HepG2 (cell line): ENCODE data around the gene ARL2. TPM values are rescaled to one million over a fixed set of nuclear protein-coding genes. Genes with fewer than 3 reads are reported as not detected.

Source experiments
- ATAC-seq: fragments of 200-7000 bp; cut with Tn5 transposase; 3 replicates; pipeline ENCODE4 v1.9.1; 2020; ENCODE audit warnings: mild to moderate bottlenecking, moderate library complexity
- BruUV-seq: library from RNA; stranded (reverse); fragments of 400-500 nt; replicated peaks from 2 replicates; lab custom pipeline; 2021; lab: Mats Ljungman, UMichigan
- CTCF ChIA-PET: fragments of 300-600 bp; formaldehyde crosslinking; extraction: SDS; loops from one replicate; lab custom pipeline; 2021; ENCODE audit warnings: low total read pairs, inconsistent platforms, low intra/inter-chr PET ratio; lab: Yijun Ruan, JAX
- POLR2A ChIA-PET: fragments of 350-600 bp; sonication (Branson Sonifier 250); formaldehyde crosslinking; loops from one replicate; lab custom pipeline; 2020; ENCODE audit warnings: antibody characterized with exemption, inconsistent platforms; lab: Yijun Ruan, JAX
- DNase-seq: peaks from one replicate; pipeline ENCODE4 v3.0.0-alpha.2; 2015; ENCODE audit warnings: low spot score
- FAIRE-seq: peaks from 3 replicates; lab custom pipeline; 2011; peaks lifted over from hg19 to GRCh38; lab: Jason Lieb, UNC
- H2AFZ ChIP-seq: one replicate; pipeline ENCODE4 v1.6.1; 2011; ENCODE audit warnings: low read length, inconsistent platforms
- H3K27ac ChIP-seq: fragments of 300-600 bp; 3 replicates; pipeline ENCODE4 v1.8.0; 2011; ENCODE audit warnings: mixed run types, mild to moderate bottlenecking, mixed read lengths, low read length, inconsistent platforms; ENCODE audit not compliant: insufficient read depth; ENCODE audit errors: extremely low read length
- H3K27me3 ChIP-seq, 2 experiments: fragments of 200-600 bp in 1 of 2; 2 replicates in 1 of 2; 3 replicates in 1 of 2; pipeline versions ENCODE4 v1.6.0 to v1.8.0; 2011; ENCODE audit warnings: low read length in 2 of 2, mild to moderate bottlenecking in 2 of 2, moderate library complexity in 2 of 2, inconsistent platforms in 1 of 2; ENCODE audit not compliant: insufficient read depth in 2 of 2, control insufficient read depth in 1 of 2
- H3K36me3 ChIP-seq, 2 experiments: fragments of 200-600 bp in 1 of 2; replicated peaks in 1 of 2; 2 replicates in 1 of 2; 3 replicates in 1 of 2; pipeline versions ENCODE4 v1.5.1 to v1.8.0; 2011; ENCODE audit warnings: low read length in 2 of 2, inconsistent platforms in 1 of 2; ENCODE audit not compliant: insufficient read depth in 2 of 2, control insufficient read depth in 1 of 2
- H3K4me1 ChIP-seq: 2 replicates; pipeline ENCODE4 v1.5.1; 2012; ENCODE audit warnings: low read length, inconsistent platforms; ENCODE audit not compliant: insufficient read depth
- H3K4me2 ChIP-seq: 2 replicates; pipeline ENCODE4 v1.6.0; 2011; ENCODE audit warnings: low read depth, low read length, inconsistent platforms
- H3K4me3 ChIP-seq, 3 experiments: fragments of 200-600 bp in 1 of 3; sonication (generic), shearing (Covaris generic) in 1 of 3; replicated peaks in 1 of 3; 2 replicates each; pipeline ENCODE4 v1.5.1; 2011 to 2016; ENCODE audit warnings: low read length in 3 of 3, inconsistent platforms in 2 of 3, low read depth in 2 of 3, mild to moderate bottlenecking in 2 of 3, control low read depth in 1 of 3, mixed read lengths in 1 of 3; ENCODE audit not compliant: insufficient read depth in 1 of 3
- H3K79me2 ChIP-seq: one replicate; pipeline ENCODE4 v1.6.1; 2011; ENCODE audit warnings: low read length, inconsistent platforms; ENCODE audit not compliant: insufficient read depth
- H3K9ac ChIP-seq: 2 replicates; pipeline ENCODE4 v1.6.0; 2011; ENCODE audit warnings: mild to moderate bottlenecking, low read depth, low read length, inconsistent platforms; ENCODE audit not compliant: insufficient read depth
- H3K9me3 ChIP-seq: 2 replicates; pipeline ENCODE4 v1.5.1; 2012; ENCODE audit warnings: mild to moderate bottlenecking, low read length
- H4K20me1 ChIP-seq: 2 replicates; pipeline ENCODE4 v1.6.0; 2011; ENCODE audit warnings: inconsistent platforms, mild to moderate bottlenecking, low read length, moderate library complexity; ENCODE audit not compliant: insufficient read depth
- ATF5 ChIP-seq: sonication (generic); formaldehyde crosslinking; IDR thresholded peaks from 2 replicates; pipeline ENCODE4 v1.4.0; 2020; ENCODE audit warnings: mild to moderate bottlenecking, low read depth, missing genetic modification reagents
- CSRNP2 ChIP-seq: sonication (generic); formaldehyde crosslinking; conservative IDR thresholded peaks from 2 replicates; pipeline ENCODE4 v1.8.0; 2022; ENCODE audit warnings: low read depth, missing genetic modification reagents
- ELF3 ChIP-seq: IDR thresholded peaks from 2 replicates; pipeline ENCODE4 v1.6.1; 2016; ENCODE audit warnings: missing genetic modification reagents, missing compliant biosample characterization
- FOXK2 ChIP-seq: fragments of 450-650 bp; IDR thresholded peaks from 2 replicates; pipeline ENCODE4 v1.6.1; 2016
- GATAD2A ChIP-seq: IDR thresholded peaks from 2 replicates; pipeline ENCODE4 v1.6.1; 2016
- GLI4 ChIP-seq: sonication (generic); formaldehyde crosslinking; IDR thresholded peaks from 2 replicates; pipeline ENCODE4 v1.5.1; 2020; ENCODE audit warnings: missing genetic modification reagents, mild to moderate bottlenecking, moderate library complexity, borderline replicate concordance
- HDAC1 ChIP-seq: sonication (generic); formaldehyde crosslinking; IDR thresholded peaks from 2 replicates; pipeline ENCODE4 v1.5.1; 2020; ENCODE audit warnings: mild to moderate bottlenecking, missing genetic modification reagents
- HNF4A ChIP-seq: sonication (generic); formaldehyde crosslinking; IDR thresholded peaks from 2 replicates; pipeline ENCODE4 v1.4.0; 2020; ENCODE audit warnings: missing genetic modification reagents
- HOXA3 ChIP-seq: sonication (generic); formaldehyde crosslinking; IDR thresholded peaks from 2 replicates; pipeline ENCODE4 v1.5.0; 2020; ENCODE audit warnings: missing genetic modification reagents
- MYC ChIP-seq: sonication (generic); formaldehyde crosslinking; IDR thresholded peaks from 2 replicates; pipeline ENCODE4 v1.9.0; 2021; ENCODE audit warnings: missing genetic modification reagents, borderline replicate concordance
- NFATC3 ChIP-seq: sonication (generic); formaldehyde crosslinking; IDR thresholded peaks from 2 replicates; pipeline ENCODE4 v1.5.1; 2020; ENCODE audit warnings: mild to moderate bottlenecking, missing genetic modification reagents
- SALL1 ChIP-seq: sonication (generic); formaldehyde crosslinking; IDR thresholded peaks from 2 replicates; pipeline ENCODE4 v1.8.0; 2022; ENCODE audit warnings: mild to moderate bottlenecking, missing genetic modification reagents
- ZBTB4 ChIP-seq: sonication (generic); formaldehyde crosslinking; IDR thresholded peaks from 2 replicates; pipeline ENCODE4 v1.4.0; 2020; ENCODE audit warnings: missing genetic modification reagents, mild to moderate bottlenecking, borderline replicate concordance
- ZMYM3 ChIP-seq: sonication (generic); formaldehyde crosslinking; IDR thresholded peaks from 2 replicates; pipeline ENCODE4 v1.5.1; 2020; ENCODE audit warnings: mild to moderate bottlenecking, missing genetic modification reagents
- ZNF143 ChIP-seq: sonication (generic); formaldehyde crosslinking; IDR thresholded peaks from 2 replicates; pipeline ENCODE4 v1.4.0; 2020; ENCODE audit warnings: missing genetic modification reagents
- ZNF234 ChIP-seq: sonication (generic); formaldehyde crosslinking; conservative IDR thresholded peaks from 2 replicates; pipeline ENCODE4 v1.5.1; 2020; ENCODE audit warnings: mild to moderate bottlenecking, missing genetic modification reagents
- ZNF550 ChIP-seq: sonication (generic); formaldehyde crosslinking; IDR thresholded peaks from 2 replicates; pipeline ENCODE4 v1.4.0; 2020; ENCODE audit warnings: mild to moderate bottlenecking, missing genetic modification reagents, borderline replicate concordance
- ZNF713 ChIP-seq: sonication (generic); formaldehyde crosslinking; IDR thresholded peaks from 2 replicates; pipeline ENCODE4 v1.4.0; 2020; ENCODE audit warnings: mild to moderate bottlenecking, missing genetic modification reagents
- ZNF781 ChIP-seq: sonication (generic); formaldehyde crosslinking; IDR thresholded peaks from 2 replicates; pipeline ENCODE4 v1.5.1; 2020; ENCODE audit warnings: borderline replicate concordance, mild to moderate bottlenecking, missing genetic modification reagents; ENCODE audit errors: not compliant biosample characterization
- WGBS: methylation state at CpG from one replicate; pipeline ENCODE4 v1.1.6; 2017; ENCODE audit warnings: low lambda C conversion rate; 5-methylcytosine and 5-hydroxymethylcytosine counted together
- in situ Hi-C: cut with HindIII; loops from 2 replicates; pipeline ENCODE4 v1.10.0; 2017; ENCODE audit warnings: low pct_unique_long_range_greater_than_20kb; ENCODE audit not compliant: extremely low pct_ligation_motif_present
- intact Hi-C: fragments of 100-400 bp; cut with micrococcal nuclease; formaldehyde crosslinking; loops from one replicate; pipeline ENCODE4 v1.10.0; 2022; ENCODE audit not compliant: unreplicated experiment
- polyA plus RNA-seq, 8 experiments: library from polyadenylated mRNA; depleted of rRNA in 3 of 8; stranded (reverse) in 7 of 8; unstranded in 1 of 8; fragments of >200 nt; fragmentation: Illumina TruSeq in 4 of 8; extraction: Trizol in 4 of 8; gene quantifications; 2 replicates each; pipeline versions ENCODE4 v1.2.1 to v1.2.3, GENCODE V29; 2011 to 2016; ENCODE audit warnings: low read depth in 4 of 8, missing spikeins in 1 of 8, mixed read lengths in 1 of 8; ENCODE audit not compliant: insufficient read depth in 1 of 8
- total RNA-seq, 5 experiments: library from RNA; depleted of rRNA; stranded (reverse); fragments of >200 nt; fragmentation: Illumina TruSeq; extraction: Trizol; gene quantifications; 2 replicates each; pipeline ENCODE4 v1.2.3, GENCODE V29; 2016; ENCODE audit warnings: low read depth in 1 of 5

Gene ARL2
- total and polyA plus RNA-seq, 2 of the 13 experiments (the other 11 are each of a cell fraction or from before 2014, with no cell fraction given) = 82.9 to 84.4 TPM

GRCh38 chr11:65059959-65060824 lies 46.2 kb downstream of the ARL2 start:
- BruUV-seq = no TSS peak
- POLR2A ChIA-PET = interaction anchor here (1.9 to 3.5 kb wide), 2 partner anchors 9 to 62 kb away, joined by 6 to 21 read pairs; partner anchors contain the start of genes FAU and MRPL49
- Histone ChIP-seq H3K27me3 (no peaks in the 10 kb centered on the region), H3K4me3 (peak overlapping the region in 1 of 3 experiments; percentile 0; a peak in 1 of 6 replicates), H3K9me3 (no peaks in the 10 kb centered on the region), H2AFZ (no peak overlapping the region), H3K79me2 (no peaks in the 10 kb centered on the region), H4K20me1 (no peaks in the 10 kb centered on the region), H3K36me3 (no peaks in the 10 kb centered on the region), H3K4me2 (peak overlapping the region; percentile 25; the same call in 1 of the 2 replicates), H3K4me1 (peaks cover 75% of the 10 kb centered on the region), H3K9ac (no peak overlapping the region), H3K27ac (no peak overlapping the region)
- 18% methylated on average over 8 of the region's 10 CpGs for WGBS
- intact Hi-C loops = no loop called here
- DNase-seq = no peak
- ATAC-seq = no peak
- CTCF ChIA-PET = interaction anchor here (1.2 to 1.9 kb wide), 2 partner anchors 33 to 47 kb away, joined by 6 read pairs; partner anchors contain the start of genes ARL2 and SNX15
- in situ Hi-C loops = no loop called here
- peak; percentile 21 for FAIRE-seq
- no peak for TF ChIP-seq ZNF234 (CRISPR knock-in tag)
- TF ChIP-seq ELF3 (CRISPR knock-in tag) = peak; percentile 35; the same call in 1 of the 2 replicates
- no peak for TF ChIP-seq FOXK2
- peak; percentile 27 for TF ChIP-seq SALL1
- 0 out of 2 replicates have a peak, but pooled peaks have one; percentile 38 for TF ChIP-seq ZNF550 (CRISPR knock-in tag)
- TF ChIP-seq ZMYM3 (CRISPR knock-in tag) = 0 out of 2 replicates have a peak, but pooled peaks have one; percentile 9
- no peak for TF ChIP-seq ZBTB4
- TF ChIP-seq NFATC3 (CRISPR knock-in tag) = no peak
- TF ChIP-seq MYC = 0 out of 2 replicates have a peak, but pooled peaks have one; percentile 15
- no peak for TF ChIP-seq CSRNP2 (CRISPR knock-in tag)
- TF ChIP-seq ZNF781 (CRISPR knock-in tag) = no peak
- no peak for TF ChIP-seq GLI4 (CRISPR knock-in tag)
- TF ChIP-seq ZNF713 (CRISPR knock-in tag) = no peak
- peak; percentile 41; the same call in 1 of the 2 replicates for TF ChIP-seq HOXA3 (CRISPR knock-in tag)
- TF ChIP-seq ZNF143 = peak; percentile 59; the same call in 1 of the 2 replicates
- TF ChIP-seq ATF5 (CRISPR knock-in tag) = no peak
- peak; percentile 23; the same call in 1 of the 2 replicates for TF ChIP-seq HNF4A (CRISPR knock-in tag)
- TF ChIP-seq GATAD2A = 0 out of 2 replicates have a peak, but pooled peaks have one; percentile 10
- TF ChIP-seq HDAC1 (CRISPR knock-in tag) = no peak
